ENCODE results near the gene TGFA.
"Not testable (repeated sequence)": the region's sequence is repeated elsewhere in the genome, so short reads cannot be mapped to it uniquely, and the experiment has no call there.

The TGFA gene

GRCh38 chr2:70498054-70498453, 55.6 kb downstream of the TGFA start:
- DNase-seq (ENCODE audit: low read depth in 2 of 2), result no peak

GRCh38 chr2:70496819-70497218, 56.8 kb downstream of the TGFA start:
- DNase-seq (ENCODE audit: low read depth in 2 of 2), result no peak

GRCh38 chr2:70494293-70494886, 59.2 kb downstream of the TGFA start:
- no peak for DNase-seq (ENCODE audit: low read depth in 2 of 2)

- no peak for DNase-seq (ENCODE audit: low read depth in 2 of 2)
Measured at GRCh38 chr2:70490381-70490780, 63.2 kb downstream of the TGFA start.

DNA sequence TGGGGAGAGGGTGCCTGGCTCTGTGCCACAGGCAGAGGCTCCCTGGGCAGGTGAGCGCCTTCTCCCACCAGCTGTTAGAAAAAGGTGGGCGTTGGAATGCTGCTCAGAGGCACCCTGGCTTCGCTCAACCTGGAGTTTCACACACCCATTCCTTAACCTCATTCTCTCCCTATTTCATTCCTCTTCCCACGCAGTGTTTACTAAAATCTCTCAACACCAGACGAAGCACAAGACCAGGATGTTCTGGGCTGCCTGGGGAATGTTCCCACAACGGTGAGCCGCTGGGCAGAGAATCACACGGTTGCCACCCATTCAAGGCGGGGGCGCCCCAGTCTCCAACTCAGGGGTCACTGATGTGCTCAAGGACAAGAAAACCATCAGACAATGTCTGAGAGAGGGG, 64.5 kb downstream of the TGFA start:
- DNase-seq (ENCODE audit: low read depth in 2 of 2), result no peak

DNA sequence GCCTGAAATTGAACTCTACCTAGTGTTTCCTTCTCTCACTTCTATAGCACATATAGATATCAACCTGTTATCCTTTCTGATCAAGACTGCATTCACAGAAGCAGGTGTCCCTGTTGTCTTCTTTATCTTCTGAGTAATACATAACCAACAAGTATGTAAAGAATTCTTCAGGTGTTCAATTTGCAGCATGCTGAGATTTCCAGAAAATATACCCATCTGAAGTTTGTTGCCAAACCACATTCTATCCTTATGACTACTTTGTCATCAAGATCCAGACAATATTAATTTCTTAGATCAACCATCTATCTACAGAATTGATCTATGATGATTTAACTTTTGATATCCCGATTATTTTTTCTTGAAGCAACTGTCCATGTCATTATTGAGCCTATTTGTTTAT, 69.5 kb downstream of the TGFA start:
- no peak for DNase-seq (ENCODE audit: low read depth in 2 of 2)

GRCh38 chr2:70482401-70482800, 71.2 kb downstream of the TGFA start:
- no peak for DNase-seq (ENCODE audit: low read depth in 2 of 2)

GRCh38 chr2:70480468-70480867, 73.2 kb downstream of the TGFA start:
- DNase-seq (ENCODE audit: low read depth in 2 of 2), result no peak

DNA sequence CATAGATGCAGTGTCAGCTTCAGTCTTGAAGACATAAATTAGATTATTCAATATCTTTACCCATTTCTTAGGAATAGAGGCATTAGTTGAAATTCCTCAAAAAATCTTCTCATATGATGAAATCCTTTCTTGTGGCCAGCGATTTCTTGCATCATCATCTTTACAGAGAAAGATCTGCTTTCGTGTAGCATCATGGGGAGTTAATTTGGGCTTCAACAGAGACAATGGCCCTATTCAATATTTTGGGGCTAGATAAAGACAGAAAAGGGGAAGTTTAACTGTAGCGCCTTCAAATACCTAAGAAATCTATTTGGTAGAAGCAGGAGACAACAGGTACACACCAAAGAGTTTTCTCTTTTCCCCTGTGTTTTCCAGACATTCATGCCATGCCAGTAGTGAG, 73.8 kb downstream of the TGFA start:
- DNase-seq (ENCODE audit: low read depth in 2 of 2), result no peak

GRCh38 chr2:70477441-70477844, 76.2 kb downstream of the TGFA start:
- DNase-seq (ENCODE audit: low read depth in 2 of 2), result no peak

GRCh38 chr2:70475266-70475665, 78.4 kb downstream of the TGFA start:
- DNase-seq (ENCODE audit: low read depth in 2 of 2), result no peak

DNA sequence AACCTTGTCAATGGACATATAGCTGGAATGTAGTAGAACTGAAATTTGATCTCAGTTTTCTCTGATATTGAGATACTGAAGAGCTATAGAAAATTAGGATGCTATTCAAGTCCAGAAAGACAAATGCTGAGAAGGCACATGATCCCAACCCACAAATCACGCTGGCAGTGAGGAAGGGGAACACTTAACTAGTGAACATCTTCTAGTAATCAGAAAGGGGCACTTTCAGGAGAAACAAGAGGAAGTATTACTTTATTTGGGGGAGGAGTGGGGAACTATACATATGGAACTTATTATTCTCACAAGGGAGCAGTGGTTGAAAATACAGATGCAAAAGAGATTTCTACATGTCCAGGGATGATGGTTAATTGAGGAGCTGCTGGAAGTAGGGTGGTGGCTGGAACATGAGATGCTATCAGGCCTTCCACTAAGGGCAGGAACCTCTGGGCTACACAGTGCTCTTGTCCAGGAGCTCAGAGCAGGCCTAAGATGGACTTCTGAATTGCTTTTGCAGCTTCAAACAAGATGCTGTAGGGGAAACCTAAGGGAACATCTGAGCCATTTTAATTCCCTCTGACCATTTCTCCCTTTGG, 79.3 kb downstream of the TGFA start:
- no peak for DNase-seq (ENCODE audit: low read depth in 2 of 2)

DNA sequence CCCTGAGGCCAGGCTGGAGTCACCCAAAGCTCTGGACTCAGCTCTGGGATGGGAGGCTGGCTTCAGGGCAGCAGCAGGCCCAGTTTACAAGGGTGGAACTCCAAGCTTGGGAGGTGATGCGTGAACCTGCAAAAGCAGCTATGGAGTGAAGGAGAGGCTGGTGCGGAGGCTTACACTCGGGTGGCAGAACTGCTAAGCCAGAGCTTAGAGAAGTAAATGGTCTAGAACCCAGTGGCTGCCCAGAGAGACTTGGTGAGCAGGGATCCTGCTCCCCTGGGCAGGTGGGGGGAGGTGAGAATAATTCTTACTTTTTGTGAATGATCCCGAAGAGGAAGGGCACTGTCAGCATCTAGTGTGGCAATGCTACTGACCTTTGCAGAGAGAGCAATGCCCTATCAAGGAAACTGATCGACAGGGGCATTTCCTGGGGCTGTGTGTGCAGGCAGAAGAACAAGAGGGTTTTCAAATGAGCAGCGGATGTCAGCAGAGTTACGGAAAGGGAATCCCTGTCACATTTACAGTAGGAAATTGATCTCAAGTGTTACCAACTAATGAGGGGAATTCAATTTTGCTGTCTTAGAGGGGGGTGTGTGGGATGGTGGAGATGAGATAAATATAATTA, 80.4 kb downstream of the TGFA start:
- no peak for DNase-seq (ENCODE audit: low read depth in 2 of 2)

- DNase-seq (ENCODE audit: low read depth in 2 of 2), result no peak
Measured at GRCh38 chr2:70472221-70472890, 81.3 kb downstream of the TGFA start.

- no peak for DNase-seq (ENCODE audit: low read depth in 2 of 2)
Measured at GRCh38 chr2:70471129-70471528, 82.5 kb downstream of the TGFA start.

DNA sequence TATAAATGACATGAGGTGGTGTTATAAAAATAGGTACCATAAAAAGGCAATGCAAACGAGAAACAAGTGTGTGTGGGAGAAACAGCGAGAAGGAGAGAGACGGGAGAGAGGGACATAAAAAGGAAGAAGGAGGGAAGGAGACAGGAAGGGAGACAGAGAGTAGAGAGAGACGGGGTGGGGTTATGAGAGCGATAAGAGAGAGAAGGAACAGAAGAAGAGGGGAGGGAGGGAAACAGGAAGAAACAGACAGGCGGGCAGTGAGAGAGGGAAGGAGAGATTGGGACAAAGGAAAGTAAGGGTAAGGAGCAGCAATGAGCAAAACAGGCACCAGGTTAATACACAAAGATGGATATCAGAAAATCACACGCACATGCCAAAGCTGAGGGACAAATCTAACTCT, 83.7 kb downstream of the TGFA start:
- no peak for DNase-seq (ENCODE audit: low read depth in 2 of 2)

- DNase-seq (ENCODE audit: low read depth in 2 of 2), result no peak
Measured at GRCh38 chr2:70469435-70469834, 84.2 kb downstream of the TGFA start.

GRCh38 chr2:70468878-70469277, 84.7 kb downstream of the TGFA start:
- no peak for DNase-seq (ENCODE audit: low read depth in 2 of 2)

- no peak for DNase-seq (ENCODE audit: low read depth in 2 of 2)
Measured at GRCh38 chr2:70467831-70468779, 85.5 kb downstream of the TGFA start.

DNA sequence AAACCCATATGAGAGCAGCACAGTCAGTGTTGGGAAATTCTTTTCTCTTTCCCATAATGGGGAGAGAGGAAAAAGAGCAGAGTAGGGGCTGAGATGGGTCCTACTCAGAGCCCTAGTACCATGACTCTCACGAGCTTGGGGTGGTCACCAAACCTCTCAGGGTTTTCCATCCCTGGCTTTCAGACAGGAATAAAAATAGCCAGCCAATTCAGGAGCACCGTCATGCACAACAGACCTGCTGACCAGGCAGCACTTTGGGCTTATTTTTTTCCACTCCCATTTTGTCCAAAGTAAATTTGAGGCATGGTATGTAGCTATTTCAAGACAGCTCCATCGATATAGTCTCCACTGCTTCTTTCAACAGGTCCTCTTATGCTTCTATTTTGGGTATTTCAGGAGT, 86.4 kb downstream of the TGFA start:
- DNase-seq (ENCODE audit: low read depth in 2 of 2), result no peak

- DNase-seq (ENCODE audit: low read depth in 2 of 2), result not testable (repeated sequence)
Measured at GRCh38 chr2:70466647-70467046, 87.0 kb downstream of the TGFA start.

- no peak for DNase-seq (ENCODE audit: low read depth in 2 of 2)
Measured at GRCh38 chr2:70463997-70464396, 89.6 kb downstream of the TGFA start.
